ENCODE data around the gene SLC10A3.
"Not testable (repeated sequence)": the region's sequence is repeated elsewhere in the genome, so short reads cannot be mapped to it uniquely, and the experiment has no call there.

The SLC10A3 gene

GRCh38 chrX:154508384-154508745 lies 17.9 kb upstream of the SLC10A3 start:
- DNase-seq (ENCODE audit: low read depth) = no peak

- DNase-seq (ENCODE audit: low read depth) = no peak
These were observed 17.4 kb upstream of the SLC10A3 start for GRCh38 chrX:154507673-154508383.

GRCh38 chrX:154506483-154507332 lies 16.3 kb upstream of the SLC10A3 start:
- no peak for DNase-seq (ENCODE audit: low read depth)

- DNase-seq (ENCODE audit: low read depth) = no peak
These were observed 15.3 kb upstream of the SLC10A3 start for GRCh38 chrX:154505734-154506133.

- no peak for DNase-seq (ENCODE audit: low read depth)
These were observed 12.6 kb upstream of the SLC10A3 start for GRCh38 chrX:154502989-154503388.

GRCh38 chrX:154502098-154502497 lies 11.7 kb upstream of the SLC10A3 start:
- DNase-seq (ENCODE audit: low read depth) = no peak

GRCh38 chrX:154501423-154501822 lies 11.0 kb upstream of the SLC10A3 start:
- DNase-seq (ENCODE audit: low read depth) = not testable (repeated sequence)

- not testable (repeated sequence) for DNase-seq (ENCODE audit: low read depth)
These were observed 6.2 kb upstream of the SLC10A3 start for GRCh38 chrX:154496591-154497137.

- no peak for DNase-seq (ENCODE audit: low read depth)
These were observed 5.1 kb upstream of the SLC10A3 start for GRCh38 chrX:154495472-154495922.

GRCh38 chrX:154494715-154495114 lies 4.3 kb upstream of the SLC10A3 start:
- no peak for DNase-seq (ENCODE audit: low read depth)

- DNase-seq (ENCODE audit: low read depth) = no peak
These were observed 412 bp downstream of the SLC10A3 start for GRCh38 chrX:154490021-154490413.

- no peak for DNase-seq (ENCODE audit: low read depth)
These were observed 1.2 kb downstream of the SLC10A3 start for GRCh38 chrX:154489182-154489581.

- no peak for DNase-seq (ENCODE audit: low read depth)
These were observed 1.9 kb downstream of the SLC10A3 start for GRCh38 chrX:154488336-154489075.

GRCh38 chrX:154487518-154488290 lies 2.7 kb downstream of the SLC10A3 start:
- no peak for DNase-seq (ENCODE audit: low read depth)

GRCh38 chrX:154486396-154487207 lies 3.8 kb downstream of the SLC10A3 start, which contains the start of gene UBL4A:
Gene UBL4A (minus strand): TSS chrX:154486615. CDS start chrX:154486584, 31 bp downstream.
- DNase-seq (ENCODE audit: low read depth) = no peak

GRCh38 chrX:154486052-154486395 lies 4.4 kb downstream of the SLC10A3 start:
- DNase-seq (ENCODE audit: low read depth) = no peak

GRCh38 chrX:154485150-154486051 lies 5.0 kb downstream of the SLC10A3 start:
- no peak for DNase-seq (ENCODE audit: low read depth)

GRCh38 chrX:154484255-154485149 lies 5.9 kb downstream of the SLC10A3 start:
- DNase-seq (ENCODE audit: low read depth) = no peak

- no peak for DNase-seq (ENCODE audit: low read depth)
These were observed 7.1 kb downstream of the SLC10A3 start for GRCh38 chrX:154483325-154483724.
